T-helper 2 cell treated with Interferon-gamma antibody and Interleukin-4, amounts not matched to agents 100 ng/mL and 5 ng/mL, for 36 hours (primary cell): ENCODE results near the gene WWOX. TPM values are rescaled to one million over a fixed set of nuclear protein-coding genes. Genes with fewer than 3 reads are reported as not detected.

ENCODE experiments used
- intact Hi-C: fragments of 100-400 bp; cut with micrococcal nuclease; formaldehyde crosslinking; loops from one replicate; pipeline ENCODE4 v1.15.1; 2023
- total RNA-seq: library from RNA; stranded (reverse); gene quantifications from 2 replicates; pipeline ENCODE4 v1.2.3, GENCODE V29; 2022

Gene WWOX
- total RNA-seq, 1 donor from 2014 or later = 26.3 TPM

- intact Hi-C loops = no loop called here
Measured at GRCh38 chr16:78331731-78332130, 232.3 kb downstream of the WWOX start.

- intact Hi-C loops = no loop called here
Measured at GRCh38 chr16:78333808-78334207, 234.4 kb downstream of the WWOX start.

GRCh38 chr16:78340590-78340989 lies 241.1 kb downstream of the WWOX start:
- intact Hi-C loops = no loop called here

GRCh38 chr16:78348068-78348467 lies 248.6 kb downstream of the WWOX start:
- intact Hi-C loops = no loop called here

- intact Hi-C loops = no loop called here
Measured at GRCh38 chr16:78348886-78349285, 249.4 kb downstream of the WWOX start.

- intact Hi-C loops = no loop called here
Measured at GRCh38 chr16:78352184-78352583, 252.7 kb downstream of the WWOX start.

GRCh38 chr16:78353640-78354275 lies 254.3 kb downstream of the WWOX start:
- intact Hi-C loops = no loop called here

GRCh38 chr16:78362524-78363135 lies 263.2 kb downstream of the WWOX start:
- intact Hi-C loops = no loop called here

- intact Hi-C loops = no loop called here
Measured at GRCh38 chr16:78363843-78364555, 264.5 kb downstream of the WWOX start.

- intact Hi-C loops = no loop called here
Measured at GRCh38 chr16:78364556-78364880, 265.1 kb downstream of the WWOX start.

- intact Hi-C loops = no loop called here
Measured at GRCh38 chr16:78365366-78365765, 265.9 kb downstream of the WWOX start.

- intact Hi-C loops = no loop called here
Measured at GRCh38 chr16:78368121-78369102, 269.0 kb downstream of the WWOX start.

- intact Hi-C loops = no loop called here
Measured at GRCh38 chr16:78372277-78372676, 272.8 kb downstream of the WWOX start.

GRCh38 chr16:78375055-78375679 lies 275.7 kb downstream of the WWOX start:
- intact Hi-C loops = no loop called here

GRCh38 chr16:78376452-78376851 lies 277.0 kb downstream of the WWOX start:
- intact Hi-C loops = no loop called here

- intact Hi-C loops = no loop called here
Measured at GRCh38 chr16:78377312-78377711, 277.9 kb downstream of the WWOX start.

GRCh38 chr16:78381060-78381459 lies 281.6 kb downstream of the WWOX start:
- intact Hi-C loops = no loop called here

- intact Hi-C loops = no loop called here
Measured at GRCh38 chr16:78383118-78383517, 283.7 kb downstream of the WWOX start.

GRCh38 chr16:78385086-78385805 lies 285.8 kb downstream of the WWOX start:
- intact Hi-C loops = no loop called here

- intact Hi-C loops = no loop called here
Measured at GRCh38 chr16:78386557-78387324, 287.3 kb downstream of the WWOX start.
